Measurements from ENCODE around the gene ATP10B.

Gene ATP10B

GRCh38 chr5:160635663-160636062, 216.3 kb downstream of the ATP10B start:
- no peak for DNase-seq (ENCODE audit: low read depth)

- no peak for DNase-seq (ENCODE audit: low read depth)
Measured at GRCh38 chr5:160635046-160635445, 217.0 kb downstream of the ATP10B start.

DNA sequence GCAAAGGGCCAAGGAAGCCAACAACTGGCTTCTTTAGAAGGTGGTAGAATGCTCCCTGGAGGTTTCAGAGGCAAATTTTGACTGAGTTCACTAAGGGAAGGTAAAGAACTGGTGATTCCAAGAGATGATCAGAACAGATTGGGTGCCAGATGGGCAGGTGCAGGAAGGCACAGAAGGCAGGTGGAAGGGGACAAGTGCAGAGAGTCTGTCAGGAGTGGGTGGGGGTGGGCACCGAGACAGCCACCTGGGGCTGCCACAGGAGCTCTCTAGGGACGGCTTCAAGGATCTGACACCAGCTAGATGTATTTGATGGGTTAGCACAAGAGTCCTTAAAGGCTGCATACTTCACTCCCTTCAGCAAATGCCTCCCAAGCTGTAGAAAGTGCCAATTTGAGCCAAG, 223.0 kb downstream of the ATP10B start:
- no peak for DNase-seq (ENCODE audit: low read depth)

GRCh38 chr5:160628619-160628968, 223.4 kb downstream of the ATP10B start:
- DNase-seq (ENCODE audit: low read depth): no peak

DNA sequence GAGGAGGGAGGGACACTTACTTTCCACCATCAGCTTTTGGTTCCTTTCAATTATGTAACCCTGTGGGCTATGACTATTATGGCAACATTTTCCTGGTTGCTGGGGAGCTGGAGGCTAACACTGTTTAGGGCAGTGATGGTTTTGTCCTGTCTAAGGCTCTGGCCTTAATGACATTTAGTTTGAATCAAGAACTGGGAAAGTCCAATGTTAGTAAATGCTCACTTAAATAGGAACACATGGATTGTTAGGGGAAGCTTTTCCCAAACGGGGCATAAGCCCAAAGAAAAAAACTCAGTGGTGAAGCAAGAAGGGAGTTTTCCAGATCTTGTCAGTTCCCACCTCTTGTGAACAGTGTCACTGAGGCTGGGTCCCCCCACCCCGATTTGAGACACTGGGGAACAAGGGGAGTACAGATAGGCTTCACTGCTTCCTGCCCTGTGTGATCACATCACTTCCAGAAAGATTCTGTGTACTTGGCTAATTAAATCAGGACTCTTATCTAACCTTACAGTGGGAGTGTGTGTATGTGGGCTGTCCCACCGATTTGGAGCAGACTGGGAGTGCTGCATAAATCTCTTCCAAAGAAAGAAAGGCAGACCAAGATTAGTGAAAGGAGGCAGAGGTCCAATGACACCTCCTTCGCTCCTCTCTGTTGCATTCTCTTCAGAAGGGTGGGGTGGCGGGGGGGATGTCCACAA, 223.9 kb downstream of the ATP10B start:
- DNase-seq (ENCODE audit: low read depth): no peak

DNA sequence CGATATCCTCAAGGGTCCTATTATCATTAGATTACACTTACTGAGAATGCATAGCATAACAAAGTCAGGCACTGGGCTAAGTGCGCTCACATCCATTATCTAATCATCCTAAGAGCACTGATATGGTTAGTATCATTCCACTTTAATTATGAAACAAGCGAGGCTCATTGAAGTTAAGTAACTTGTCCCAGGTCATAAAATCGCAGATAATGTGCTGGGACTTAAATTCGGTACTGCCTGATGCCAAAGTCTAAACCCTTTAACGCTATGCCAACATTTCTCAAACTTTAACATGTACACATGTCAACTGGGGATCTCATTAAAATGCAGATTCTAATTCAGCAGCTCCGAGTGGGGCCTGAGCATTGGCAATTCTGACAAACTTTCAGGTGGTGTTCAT, 225.7 kb downstream of the ATP10B start:
- DNase-seq (ENCODE audit: low read depth): no peak

DNA sequence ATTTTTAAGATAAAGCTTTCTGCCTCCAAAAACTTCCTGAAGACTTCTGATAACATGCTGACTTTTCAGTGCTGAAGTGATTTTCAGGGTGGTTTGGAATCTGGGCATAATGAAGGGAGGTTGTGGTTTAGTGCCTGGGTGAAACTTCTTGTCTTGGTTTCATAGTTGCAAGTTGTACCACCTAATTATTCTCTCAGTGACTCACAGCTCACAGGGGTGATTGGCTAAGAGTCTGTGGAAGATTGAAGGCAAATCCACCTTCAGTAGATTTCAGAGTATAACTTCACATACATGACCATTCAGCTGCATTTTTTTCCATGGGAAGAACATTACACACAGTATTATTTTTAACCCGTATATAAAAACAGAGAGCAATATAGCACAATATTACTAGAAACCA, 230.5 kb downstream of the ATP10B start:
- DNase-seq (ENCODE audit: low read depth): no peak

- no peak for DNase-seq (ENCODE audit: low read depth)
Measured at GRCh38 chr5:160620401-160620800, 231.6 kb downstream of the ATP10B start.

DNA sequence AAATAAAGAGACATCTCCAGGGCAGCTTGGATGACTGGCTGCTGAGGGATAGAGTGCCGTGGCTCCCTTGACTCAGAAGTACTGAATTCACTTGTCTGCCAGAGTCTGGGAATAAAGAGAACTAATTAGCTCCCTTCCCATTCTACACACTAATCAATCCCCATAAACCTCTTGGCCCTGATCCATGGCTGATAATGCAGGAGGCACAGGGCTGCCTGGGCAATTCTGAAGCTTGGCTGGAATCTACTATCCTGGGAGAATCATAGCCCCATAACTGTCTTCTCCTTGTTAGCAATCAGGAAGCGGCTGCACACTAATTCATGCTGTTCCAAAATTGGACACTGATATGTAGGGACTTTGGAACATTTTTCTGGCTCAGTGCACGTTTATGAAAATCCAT, 232.6 kb downstream of the ATP10B start:
- DNase-seq (ENCODE audit: low read depth): no peak

DNA sequence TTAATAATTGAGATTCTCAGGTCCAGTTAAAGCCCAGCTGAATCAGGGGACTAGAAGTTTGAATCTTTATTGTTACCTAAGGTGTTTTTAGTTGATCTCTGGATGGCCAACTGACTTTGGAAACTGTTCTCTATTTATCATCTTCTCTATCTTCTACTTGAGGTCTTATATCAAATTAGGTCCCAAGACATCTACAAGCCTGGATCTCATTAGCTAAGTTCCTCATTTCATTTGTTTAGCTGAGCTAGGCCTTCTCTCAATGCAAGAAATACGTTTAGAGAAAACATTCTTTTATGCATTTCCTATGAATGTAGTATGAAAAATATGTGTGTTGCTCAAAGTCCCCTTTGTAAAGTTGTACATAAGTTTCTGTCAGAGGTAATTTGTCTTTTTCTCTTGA, 233.7 kb downstream of the ATP10B start:
- DNase-seq (ENCODE audit: low read depth): no peak

DNA sequence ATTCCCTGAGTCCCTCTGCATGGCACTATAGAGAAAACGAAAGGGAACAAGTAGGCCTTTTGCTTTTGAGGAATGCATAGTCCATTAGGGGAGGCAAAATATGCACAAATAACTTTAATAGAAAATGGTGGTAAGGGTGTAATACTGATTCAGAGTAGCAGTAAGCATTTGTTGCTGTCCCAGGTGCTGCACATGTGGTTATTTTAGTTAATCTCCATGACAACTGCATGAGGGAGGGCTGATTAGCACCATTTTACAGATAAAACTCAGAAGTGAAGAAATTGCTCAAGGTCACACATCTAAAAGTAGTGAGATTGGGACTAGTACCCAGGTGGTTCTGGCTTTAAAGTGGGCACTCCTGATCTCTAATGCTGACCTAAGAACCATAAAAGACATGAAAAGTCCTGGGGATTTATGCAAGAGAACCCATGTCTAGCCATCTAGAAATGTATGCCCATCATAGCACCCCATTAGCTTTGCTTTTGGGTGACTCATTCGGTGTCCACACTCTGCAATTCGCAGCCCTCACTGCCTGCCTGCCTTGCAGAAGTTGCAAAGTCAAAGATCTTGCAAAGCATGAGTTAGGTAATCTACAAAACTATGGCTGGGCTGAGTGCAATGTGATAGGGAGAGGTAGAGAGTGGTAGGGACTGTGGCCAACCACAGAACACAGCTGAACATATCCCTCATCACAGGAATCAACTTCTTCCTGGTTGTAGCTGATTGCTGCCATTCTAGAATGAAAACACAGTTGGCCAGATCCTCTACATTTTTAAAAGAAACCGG, 235.1 kb downstream of the ATP10B start:
- DNase-seq (ENCODE audit: low read depth): no peak

DNA sequence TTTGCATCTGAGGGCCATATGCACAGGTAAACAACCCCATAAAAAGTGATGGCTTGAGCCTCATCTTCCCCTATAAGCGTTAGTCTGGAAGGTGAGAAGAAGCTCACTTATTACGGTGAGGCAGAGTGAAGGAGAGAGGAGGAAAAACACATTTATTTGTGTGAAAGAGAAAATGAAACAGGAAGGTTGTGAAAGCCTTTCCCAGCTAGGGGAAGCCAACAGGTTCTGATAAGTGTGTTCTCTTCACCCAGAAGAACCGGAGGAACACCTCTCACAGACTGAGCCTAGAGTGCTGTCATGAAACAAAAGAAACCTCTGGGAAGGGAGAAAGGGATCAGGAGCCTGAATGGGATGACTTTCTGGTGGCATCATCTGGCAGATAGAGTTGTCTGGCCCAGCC, 237.9 kb downstream of the ATP10B start:
- DNase-seq (ENCODE audit: low read depth): no peak

GRCh38 chr5:160605266-160605665, 246.7 kb downstream of the ATP10B start:
- DNase-seq (ENCODE audit: low read depth): no peak

DNA sequence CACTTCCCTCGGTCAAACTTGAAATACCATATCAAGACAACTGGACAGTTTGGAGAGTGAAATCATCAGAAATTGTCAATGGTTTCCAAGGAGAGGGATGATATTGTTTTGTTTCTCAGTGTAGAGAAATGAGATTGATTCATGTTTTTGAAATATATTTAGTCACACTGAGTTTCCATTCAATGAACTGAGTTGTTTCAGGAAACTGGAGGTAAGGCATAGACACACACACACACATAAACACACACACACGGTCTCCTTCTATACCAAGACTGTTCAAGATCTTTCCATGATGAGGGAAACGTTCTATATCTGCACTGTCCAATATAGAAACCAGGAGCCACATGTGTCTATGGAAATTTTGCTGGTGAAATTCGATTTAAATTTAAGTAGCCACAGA, 247.5 kb downstream of the ATP10B start:
- no peak for DNase-seq (ENCODE audit: low read depth)

GRCh38 chr5:160602744-160603143, 249.3 kb downstream of the ATP10B start:
- DNase-seq (ENCODE audit: low read depth): no peak

- DNase-seq (ENCODE audit: low read depth): no peak
Measured at GRCh38 chr5:160601046-160601445, 251.0 kb downstream of the ATP10B start.

GRCh38 chr5:160573318-160573717, 278.7 kb downstream of the ATP10B start:
- DNase-seq (ENCODE audit: low read depth): no peak

DNA sequence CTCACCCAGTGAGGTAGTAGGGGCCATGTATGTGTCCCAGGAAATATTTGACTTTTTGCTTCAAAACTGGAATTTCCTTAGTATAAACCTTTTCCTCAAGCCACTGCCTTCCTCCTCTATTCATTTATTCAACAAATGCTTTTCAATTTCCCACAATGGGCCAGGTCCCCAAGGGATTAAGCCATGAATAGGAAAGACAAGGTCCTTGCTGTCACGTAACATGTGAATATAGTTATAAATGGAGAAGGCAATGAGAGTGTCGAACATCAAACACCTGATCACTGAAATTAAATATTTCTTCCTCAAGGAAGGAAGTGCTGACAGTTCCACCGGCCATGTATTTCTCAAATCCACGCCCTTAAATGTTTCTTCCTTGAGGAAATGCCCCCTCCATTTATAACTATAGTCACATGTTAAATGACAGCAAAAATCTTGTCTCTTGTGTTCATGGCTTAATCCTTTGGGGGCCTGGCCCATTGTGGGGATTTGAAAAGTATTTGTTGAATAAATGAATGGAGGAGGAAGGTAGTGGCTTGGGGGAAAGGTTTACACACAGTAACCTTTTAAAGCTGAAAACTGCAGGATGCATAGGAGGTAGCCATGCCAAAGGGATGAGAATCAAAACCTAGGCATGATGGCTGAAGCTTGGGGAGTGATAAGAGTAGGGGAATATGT, 284.8 kb downstream of the ATP10B start:
- no peak for DNase-seq (ENCODE audit: low read depth)

DNA sequence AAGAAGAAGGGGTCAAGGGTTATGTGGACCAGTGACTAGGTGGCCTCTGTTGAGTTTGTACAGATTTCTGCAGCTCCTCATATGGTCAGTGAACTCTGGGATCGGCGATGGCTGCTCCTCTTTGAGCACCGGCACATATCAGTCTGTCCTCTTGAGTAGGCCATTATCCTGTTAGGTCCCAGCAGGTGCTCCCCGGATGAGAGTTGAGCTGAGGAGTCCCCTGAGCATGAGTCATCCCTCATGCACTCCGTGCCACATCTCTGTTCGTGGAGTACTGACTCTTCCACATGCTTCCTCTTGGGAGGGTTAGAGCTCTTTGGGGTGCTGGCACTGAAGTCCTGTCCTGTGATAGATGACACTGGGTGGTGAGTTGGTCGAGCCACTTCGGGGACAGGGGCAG, 286.6 kb downstream of the ATP10B start:
- no peak for DNase-seq (ENCODE audit: low read depth)

DNA sequence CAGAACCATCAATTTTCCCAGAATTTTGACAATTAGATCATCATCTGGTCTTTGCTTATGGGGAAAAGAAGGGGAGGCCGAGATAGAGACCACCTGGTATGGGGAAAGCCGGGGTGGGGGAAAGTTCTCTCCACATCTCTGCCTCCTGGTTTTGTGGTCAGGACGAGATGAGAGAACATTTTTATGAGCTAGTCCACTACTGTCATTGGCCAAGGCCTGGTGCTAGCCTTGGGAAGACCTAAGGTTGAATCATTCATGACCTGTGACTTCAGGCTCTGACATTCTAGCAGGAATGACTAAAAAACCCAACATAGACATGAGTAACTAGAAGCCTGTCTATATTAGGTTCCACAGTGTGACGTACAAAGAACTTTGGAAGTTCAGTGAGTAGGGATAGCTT, 295.2 kb downstream of the ATP10B start:
- DNase-seq (ENCODE audit: low read depth): peak; percentile 83

DNA sequence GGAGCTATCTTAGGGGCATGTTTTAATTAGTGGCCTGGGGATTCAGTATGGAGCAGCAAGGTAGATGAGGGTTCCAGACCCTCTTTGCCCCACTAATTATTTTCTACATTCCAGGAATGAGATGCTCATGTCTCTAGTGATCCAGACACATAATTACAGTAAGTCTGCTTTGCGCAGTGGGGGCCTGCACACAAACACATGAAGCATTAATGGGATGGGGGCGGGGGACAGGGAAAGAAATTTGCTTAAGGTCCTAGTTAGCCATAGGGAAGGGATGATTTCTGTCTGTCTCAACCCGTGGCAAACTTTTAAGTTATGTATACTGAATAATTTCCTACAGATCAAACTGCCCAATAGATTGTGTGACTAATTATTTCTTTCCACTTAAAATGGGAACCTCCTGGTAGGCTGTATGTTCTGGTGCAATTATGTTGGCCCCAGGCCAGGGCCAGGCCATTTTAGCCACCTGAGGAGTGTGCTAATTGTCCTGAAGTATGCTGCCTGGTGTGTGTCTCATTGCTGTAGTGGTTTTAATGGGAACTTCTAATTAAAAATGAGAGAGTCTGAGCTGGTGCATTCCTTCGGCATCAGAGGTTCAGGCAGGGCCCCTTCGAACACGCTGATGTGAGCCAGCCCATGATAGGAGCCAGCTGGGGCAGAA, 295.9 kb downstream of the ATP10B start:
- no peak for DNase-seq (ENCODE audit: low read depth)

GRCh38 chr5:160555581-160555970, 296.4 kb downstream of the ATP10B start:
- DNase-seq (ENCODE audit: low read depth): no peak

- DNase-seq (ENCODE audit: low read depth): no peak
Measured at GRCh38 chr5:160550075-160550474, 301.9 kb downstream of the ATP10B start.
